SK-N-SH treated with all-trans-retinoic acid at 6 μM for 48 hours (cell line): ENCODE results near the gene HOXB7.

Experiments used
- ATAC-seq: fragments of 200-7000 bp; cut with Tn5 transposase; 3 replicates; pipeline ENCODE4 v1.9.1; 2020; ENCODE audit warnings: mild to moderate bottlenecking, moderate library complexity
- CREB5 ChIP-seq: fragments of 250-450 bp; sonication (Bioruptor Pico); IDR thresholded peaks from 2 replicates; pipeline ENCODE4 v1.5.1; 2020; ENCODE audit warnings: low read depth, mild to moderate bottlenecking, moderate library complexity
- CSDC2 ChIP-seq: fragments of 250-450 bp; sonication (Bioruptor Pico); IDR thresholded peaks from 2 replicates; pipeline ENCODE4 v1.5.0; 2020; ENCODE audit warnings: mild to moderate bottlenecking, moderate library complexity
- CSRNP3 ChIP-seq: fragments of 250-450 bp; sonication (Bioruptor Pico); IDR thresholded peaks from 2 replicates; pipeline ENCODE4 v1.5.1; 2021; ENCODE audit warnings: mild to moderate bottlenecking, moderate library complexity
- ESRRG ChIP-seq: fragments of 250-450 bp; sonication (Bioruptor Pico); IDR thresholded peaks from 2 replicates; pipeline ENCODE4 v1.6.1; 2021; ENCODE audit warnings: mild to moderate bottlenecking
- GLIS3 ChIP-seq: fragments of 250-450 bp; sonication (Bioruptor Pico); IDR thresholded peaks from 2 replicates; pipeline ENCODE4 v1.5.0; 2020; ENCODE audit warnings: mild to moderate bottlenecking, moderate library complexity
- OSR1 ChIP-seq: fragments of 250-450 bp; sonication (Bioruptor Pico); IDR thresholded peaks from 2 replicates; pipeline ENCODE4 v1.8.0; 2022; ENCODE audit warnings: moderate library complexity, mild to moderate bottlenecking, inconsistent platforms
- PATZ1 ChIP-seq: fragments of 250-450 bp; sonication (Bioruptor Pico); IDR thresholded peaks from 2 replicates; pipeline ENCODE4 v1.8.0; 2020; ENCODE audit warnings: mild to moderate bottlenecking, moderate library complexity, borderline replicate concordance
- POU6F1 ChIP-seq: fragments of 250-450 bp; sonication (Bioruptor Pico); IDR thresholded peaks from 2 replicates; pipeline ENCODE4 v1.8.0; 2021; ENCODE audit warnings: low read depth, mild to moderate bottlenecking, moderate library complexity, borderline replicate concordance
- PPARA ChIP-seq: fragments of 250-450 bp; sonication (Bioruptor Pico); IDR thresholded peaks from 2 replicates; pipeline ENCODE4 v1.5.0; 2020; ENCODE audit warnings: mild to moderate bottlenecking, borderline replicate concordance
- RARB ChIP-seq: fragments of 250-450 bp; sonication (Bioruptor Pico); IDR thresholded peaks from 2 replicates; pipeline ENCODE4 v1.8.0; 2021; ENCODE audit warnings: mild to moderate bottlenecking, moderate library complexity
- SNAI2 ChIP-seq: fragments of 250-450 bp; sonication (Bioruptor Pico); IDR thresholded peaks from 2 replicates; pipeline ENCODE4 v1.5.0; 2020; ENCODE audit warnings: mild to moderate bottlenecking, moderate library complexity
- TCF4 ChIP-seq: fragments of 250-450 bp; sonication (Bioruptor Pico); IDR thresholded peaks from 2 replicates; pipeline ENCODE4 v1.8.0; 2021; ENCODE audit warnings: mild to moderate bottlenecking, moderate library complexity, borderline replicate concordance
- TOX ChIP-seq: fragments of 250-450 bp; sonication (Bioruptor Pico); IDR thresholded peaks from 2 replicates; pipeline ENCODE4 v1.8.0; 2021; ENCODE audit warnings: mild to moderate bottlenecking, moderate library complexity, borderline replicate concordance
- TSHZ2 ChIP-seq: fragments of 250-450 bp; sonication (Bioruptor Pico); IDR thresholded peaks from 2 replicates; pipeline ENCODE4 v1.5.0; 2020; ENCODE audit warnings: mild to moderate bottlenecking, moderate library complexity
- ZFP3 ChIP-seq: fragments of 250-450 bp; sonication (Bioruptor Pico); IDR thresholded peaks from 2 replicates; pipeline ENCODE4 v1.5.0; 2020; ENCODE audit warnings: mild to moderate bottlenecking, moderate library complexity
- ZFP30 ChIP-seq: fragments of 450-650 bp; formaldehyde crosslinking; IDR thresholded peaks from 2 replicates; pipeline ENCODE4 v1.5.0; 2022; ENCODE audit warnings: mild to moderate bottlenecking, moderate library complexity
- ZNF565 ChIP-seq: fragments of 450-650 bp; formaldehyde crosslinking; conservative IDR thresholded peaks from 2 replicates; pipeline ENCODE4 v1.5.0; 2020; ENCODE audit warnings: low read depth, mild to moderate bottlenecking, moderate library complexity
- ZNF70 ChIP-seq: fragments of 450-650 bp; formaldehyde crosslinking; IDR thresholded peaks from 2 replicates; pipeline ENCODE4 v1.5.0; 2020; ENCODE audit warnings: mild to moderate bottlenecking, moderate library complexity
- ZNF8 ChIP-seq: fragments of 450-650 bp; formaldehyde crosslinking; IDR thresholded peaks from 2 replicates; pipeline ENCODE4 v1.5.0; 2020; ENCODE audit warnings: mild to moderate bottlenecking, moderate library complexity

The HOXB7 gene

GRCh38 chr17:48565925-48566710, 44.7 kb downstream of the HOXB7 start (continued):
- no peak for TF ChIP-seq POU6F1 (CRISPR knock-in tag)
- no peak for TF ChIP-seq SNAI2 (CRISPR knock-in tag)

- TF ChIP-seq ZNF8 (CRISPR knock-in tag) (no peak), ZNF70 (CRISPR knock-in tag) (no peak), GLIS3 (CRISPR knock-in tag) (no peak), ZNF565 (CRISPR knock-in tag) (no peak)
- TF ChIP-seq, all 23 proteins: peak for 0
- no peak for ATAC-seq
Observed at GRCh38 chr17:48565022-48565554, 45.7 kb downstream of the HOXB7 start.

- ATAC-seq, result no peak
- TF ChIP-seq CSDC2 (CRISPR knock-in tag), result no peak
- TF ChIP-seq SNAI2 (CRISPR knock-in tag), result no peak
- TF ChIP-seq POU6F1 (CRISPR knock-in tag), result no peak
- TF ChIP-seq ZFP30, result no peak
- no peak for TF ChIP-seq RARB (CRISPR knock-in tag)
- no peak for TF ChIP-seq PATZ1
- no peak for TF ChIP-seq TCF4 (CRISPR knock-in tag)
Observed at GRCh38 chr17:48564188-48565021, 46.4 kb downstream of the HOXB7 start.

GRCh38 chr17:48563867-48564187, 47.0 kb downstream of the HOXB7 start:
- ATAC-seq, result no peak
- TF ChIP-seq ZFP30 (no peak), GLIS3 (CRISPR knock-in tag) (no peak), ZNF70 (CRISPR knock-in tag) (no peak), TSHZ2 (CRISPR knock-in tag) (no peak), ZFP3 (CRISPR knock-in tag) (no peak), TOX (CRISPR knock-in tag) (no peak), ESRRG (CRISPR knock-in tag) (no peak), CSDC2 (CRISPR knock-in tag) (no peak), TCF4 (CRISPR knock-in tag) (no peak), OSR1 (CRISPR knock-in tag) (no peak), ZNF565 (CRISPR knock-in tag) (no peak), CSRNP3 (CRISPR knock-in tag) (no peak), PPARA (no peak), CREB5 (CRISPR knock-in tag) (no peak)
- TF ChIP-seq, all 23 proteins: peak for 0
